ENCODE results near the gene PDZD7. TPM values are rescaled to one million over a fixed set of nuclear protein-coding genes. Genes with fewer than 3 reads are reported as not detected.

Gene PDZD7

DNA sequence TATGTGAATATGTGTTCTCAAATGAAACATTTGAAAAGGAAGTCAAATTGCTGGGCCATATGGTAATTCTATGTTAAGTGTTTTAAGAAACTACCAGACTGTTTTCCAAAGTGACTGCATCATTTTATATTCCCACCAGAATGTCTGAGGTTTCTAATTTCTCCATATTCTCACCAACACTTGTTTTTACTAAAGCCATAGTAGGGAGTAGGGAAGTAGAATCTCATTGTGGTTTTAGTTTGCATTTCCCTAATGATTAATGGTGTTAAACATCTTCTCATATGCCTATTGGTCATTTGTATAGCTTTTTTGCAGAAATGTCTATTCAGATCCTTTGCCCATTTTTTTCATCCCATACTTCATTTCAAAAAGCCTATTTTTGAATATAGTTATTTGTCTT is 70.7 kb downstream of the PDZD7 start:
- Histone ChIP-seq H3K36me3 (ENCODE audit: control insufficient read depth in 1 of 2, insufficient read depth in 2 of 2, low read depth in 1 of 2, low read length in 2 of 2) (peaks cover 15 to 91% of the 10 kb centered on the region in 2 experiments), H3K4me3 (ENCODE audit: insufficient read depth in 1 of 2, low read depth in 1 of 2, low read length in 2 of 2) (no peak overlapping the region), H3K9ac (ENCODE audit: low read length) (no peak overlapping the region), H3K9me3 (ENCODE audit: control insufficient read depth, low read length) (no peaks in the 10 kb centered on the region), H3K27ac (ENCODE audit: low read length, poor library complexity, severe bottlenecking) (no peak overlapping the region), H2BK120ac (ENCODE audit: low read depth, low read length) (no peak overlapping the region), H3K14ac (ENCODE audit: low read length in 2 of 2) (no peak overlapping the region), H2BK12ac (ENCODE audit: low read length in 2 of 2) (no peak overlapping the region), H3K4me1 (ENCODE audit: control insufficient read depth, insufficient read depth, low read depth, low read length) (no peaks in the 10 kb centered on the region), H2AFZ (ENCODE audit: low read depth, low read length) (no peak overlapping the region), H4K91ac (ENCODE audit: low read length) (no peak overlapping the region), H3K18ac (ENCODE audit: low read depth in 1 of 2, low read length in 2 of 2) (no peak overlapping the region), H3K4ac (ENCODE audit: low read depth in 1 of 2, low read length in 2 of 2) (no peak overlapping the region), H3K4me2 (ENCODE audit: low read length, poor library complexity, severe bottlenecking) (no peak overlapping the region), H3K23ac (ENCODE audit: low read length in 2 of 2) (no peak overlapping the region), H2BK5ac (ENCODE audit: low read depth, low read length, poor library complexity, severe bottlenecking) (no peak overlapping the region), H4K8ac (ENCODE audit: low read length) (no peak overlapping the region), H2AK5ac (ENCODE audit: low read length, severe bottlenecking) (no peak overlapping the region), H3K27me3 (ENCODE audit: control insufficient read depth in 1 of 2, insufficient read depth in 1 of 2, low read length in 2 of 2) (no peaks in the 10 kb centered on the region), H3K79me1 (replicated peaks; ENCODE audit: low read length, poor library complexity, severe bottlenecking) (peaks cover 4% of the 10 kb centered on the region), H2BK15ac (ENCODE audit: low read depth, poor library complexity, severe bottlenecking) (no peak overlapping the region)
- DNase-seq: no peak

Small RNA genes lying within 50 kb of the gene (small RNA-seq; reads per million reads assigned to genes)
- gene MIR608 (ENCODE audit: low read depth): not detected

All from mesenchymal stem cell (in vitro differentiated cells and primary cell).